NCI-H69 (cell line): ENCODE data around the gene MAD1L1.
A peak's percentile ranks its signal among the peaks of the same experiment; 100 is the strongest.

Experiments used
- DNase-seq: peaks from one replicate; lab custom pipeline; 2025; lab: John Stamatoyannopoulos, UW

The MAD1L1 gene

GRCh38 chr7:2117646-2118045 lies 115.1 kb downstream of the MAD1L1 start:
- peak; percentile 14 for DNase-seq

- DNase-seq, result peak; percentile 20
These were observed 115.7 kb downstream of the MAD1L1 start for GRCh38 chr7:2116989-2117591.

GRCh38 chr7:2116448-2116810 lies 116.3 kb downstream of the MAD1L1 start:
- DNase-seq, result no peak

- peak; percentile 39 for DNase-seq
These were observed 116.8 kb downstream of the MAD1L1 start for GRCh38 chr7:2115760-2116447.

DNA sequence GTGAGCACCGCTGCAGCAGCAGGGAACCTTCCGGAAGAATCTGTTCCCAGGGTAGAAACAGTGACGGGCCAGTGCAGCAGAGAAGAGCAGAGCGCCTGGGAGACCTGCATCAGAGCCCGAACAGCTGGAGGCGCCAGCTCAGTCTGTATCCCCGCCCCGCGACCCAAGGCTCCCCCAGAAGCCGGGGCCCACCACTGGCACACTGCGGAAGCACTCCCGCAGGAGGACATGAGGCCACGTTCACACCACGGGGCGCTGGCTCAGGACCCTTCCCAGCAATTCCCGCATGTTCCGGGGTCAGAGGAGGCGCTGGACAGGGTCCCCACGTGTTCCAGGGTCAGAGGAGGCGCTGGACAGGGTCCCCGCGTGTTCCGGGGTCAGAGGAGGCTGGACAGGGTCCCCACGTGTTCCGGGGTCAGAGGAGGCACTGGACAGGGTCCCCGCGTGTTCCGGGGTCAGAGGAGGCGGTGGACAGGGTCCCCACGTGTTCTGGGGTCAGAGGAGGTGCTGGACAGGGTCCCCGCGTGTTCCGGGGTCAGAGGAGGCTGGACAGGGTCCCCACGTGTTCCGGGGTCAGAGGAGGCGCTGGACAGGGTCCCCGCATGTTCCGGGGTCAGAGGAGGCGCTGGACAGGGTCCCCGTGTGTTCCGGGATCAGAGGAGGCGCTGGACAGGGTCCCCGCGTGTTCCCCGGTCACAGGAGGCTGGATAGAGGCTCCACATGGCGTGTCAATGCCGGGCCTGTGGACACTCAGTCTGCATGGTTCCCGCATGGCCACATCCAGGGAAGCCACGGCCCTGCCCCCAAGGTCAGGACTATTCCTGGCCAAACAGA lies 117.6 kb downstream of the MAD1L1 start:
- DNase-seq, result no peak

DNA sequence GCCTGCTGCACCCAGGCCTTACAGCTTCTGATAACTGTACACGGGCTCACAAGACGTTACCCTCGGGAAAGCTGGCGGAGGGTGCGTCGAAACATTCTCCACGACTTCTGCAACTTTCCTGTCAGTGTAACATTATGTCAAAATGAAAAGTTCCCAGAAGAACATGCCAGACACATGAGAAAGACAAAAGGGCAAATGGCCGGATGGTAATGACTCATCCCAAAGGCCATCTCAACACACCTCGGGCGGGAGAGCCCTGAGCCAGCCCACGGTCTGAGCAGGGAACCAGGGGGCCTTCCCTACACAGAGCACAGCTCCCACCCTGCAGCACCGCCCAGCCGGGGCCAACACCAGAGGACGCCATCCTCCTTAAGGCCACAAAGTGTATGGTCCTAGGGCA lies 118.7 kb downstream of the MAD1L1 start:
- DNase-seq, result no peak

- no peak for DNase-seq
These were observed 120.2 kb downstream of the MAD1L1 start for GRCh38 chr7:2112261-2113198.

DNA sequence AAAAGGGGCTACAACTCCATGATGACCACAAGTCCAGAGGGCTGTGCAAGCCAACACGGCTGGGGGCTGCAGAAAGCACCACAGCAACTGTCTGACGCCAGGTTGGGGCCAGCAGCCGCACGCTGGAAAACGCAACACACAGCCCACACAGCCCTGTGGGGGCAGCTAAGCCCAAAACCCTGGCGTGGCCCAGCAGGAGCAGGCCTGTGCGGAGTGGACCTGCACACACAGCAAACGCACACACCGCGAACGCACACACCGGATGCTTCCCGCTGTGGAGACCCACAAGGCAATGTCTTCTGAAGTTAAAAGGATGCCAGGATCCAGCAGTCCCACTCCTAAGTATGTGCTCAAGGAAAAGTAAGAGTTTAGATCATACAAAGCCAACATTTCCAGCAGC lies 121.2 kb downstream of the MAD1L1 start:
- no peak for DNase-seq

DNA sequence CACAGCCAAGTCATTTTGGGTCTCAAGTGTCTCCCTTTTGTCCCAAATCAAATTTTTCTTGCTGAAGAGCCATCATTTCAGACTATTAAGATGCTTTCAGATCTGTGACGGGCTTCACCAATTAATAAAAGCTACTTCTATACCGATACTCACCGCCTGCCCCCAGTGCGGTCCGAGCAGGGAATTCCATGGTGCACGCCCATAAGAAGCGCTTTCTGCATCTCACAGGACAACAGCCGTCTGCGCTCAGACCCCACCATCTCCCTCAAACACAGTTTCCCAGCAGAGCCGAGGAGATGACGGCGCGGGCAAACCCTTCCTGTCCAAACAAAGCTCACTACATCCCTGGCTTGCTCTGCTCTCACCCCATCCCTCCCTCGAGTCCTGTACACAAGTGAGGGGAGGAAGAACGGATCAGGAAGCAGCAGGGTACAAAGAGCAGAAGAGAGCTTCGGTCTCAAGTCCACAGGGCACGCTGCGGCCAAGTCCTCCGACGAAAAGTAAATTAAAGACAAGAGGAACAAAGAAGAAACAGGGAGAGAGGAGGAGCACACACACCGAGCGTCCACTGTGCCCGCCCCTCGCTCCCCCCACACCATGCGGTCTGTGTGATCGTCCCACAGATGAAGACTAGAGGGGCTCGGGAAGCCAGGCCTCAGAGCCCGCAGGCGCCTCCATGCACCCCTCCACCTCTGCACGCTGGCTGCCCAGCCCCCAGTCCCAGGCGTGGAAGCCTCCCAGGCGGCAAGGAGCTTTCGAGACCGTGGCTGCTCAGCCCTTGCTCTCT lies 121.9 kb downstream of the MAD1L1 start:
- DNase-seq, result no peak

DNA sequence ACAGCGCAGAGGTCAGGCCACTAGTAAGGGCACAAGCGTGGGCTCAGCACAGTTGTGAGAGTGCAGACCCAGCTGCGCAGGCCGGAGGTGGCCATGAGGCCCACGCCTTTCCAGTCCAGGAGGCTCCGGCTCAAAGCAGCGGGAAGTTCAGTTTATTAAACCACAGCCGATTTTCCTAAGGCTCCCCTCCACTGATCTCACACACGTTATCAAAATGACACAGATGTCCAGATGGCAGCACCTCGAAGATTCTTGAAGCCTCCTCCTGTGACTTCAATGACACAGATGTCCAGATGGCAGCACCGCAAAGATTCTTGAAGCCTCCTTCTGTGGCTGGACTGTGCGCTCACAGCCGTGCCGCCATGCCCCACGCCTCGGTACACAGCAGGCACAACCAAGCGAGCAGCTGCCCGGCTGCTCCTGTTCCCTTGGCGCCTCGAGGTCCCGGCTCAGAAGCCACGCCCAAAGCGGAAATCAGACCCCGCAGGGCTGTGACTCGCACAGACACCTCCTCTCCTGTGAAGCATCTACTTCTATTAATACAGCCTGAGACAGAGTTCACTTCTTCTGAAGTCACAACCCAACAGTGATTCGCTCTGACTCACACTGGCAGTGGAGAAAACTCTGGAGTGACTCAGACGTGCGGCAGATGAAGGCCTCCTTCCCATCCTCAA lies 122.7 kb downstream of the MAD1L1 start:
- peak; percentile 77 for DNase-seq

DNA sequence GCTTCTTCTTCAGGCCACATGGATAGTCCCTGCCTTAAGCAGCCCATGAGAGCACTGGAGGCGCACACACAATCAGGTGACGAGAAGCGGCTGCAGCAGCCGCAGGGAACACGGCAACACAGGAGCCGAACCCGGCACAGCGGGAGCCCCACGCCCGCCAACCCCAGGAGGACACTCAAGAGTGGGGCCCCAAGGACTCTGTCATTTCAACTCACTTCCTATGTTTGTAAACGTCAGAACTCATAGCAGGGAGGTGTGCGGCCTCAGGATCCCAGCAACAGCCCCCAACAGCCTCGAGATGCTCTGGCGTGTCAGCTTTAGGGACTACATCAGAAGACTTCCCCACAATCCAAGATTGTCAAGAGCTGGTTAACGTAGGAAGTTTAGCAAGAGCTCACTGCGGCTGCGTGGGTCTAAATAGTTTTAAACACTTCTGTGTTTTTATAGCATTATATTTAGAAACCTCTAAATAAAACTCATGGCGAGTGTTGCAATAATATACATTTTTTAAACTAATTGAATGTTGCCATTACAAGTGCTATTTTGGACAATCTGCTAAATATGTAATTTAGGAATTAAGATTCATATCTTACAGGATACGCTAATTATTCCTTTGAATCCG lies 123.4 kb downstream of the MAD1L1 start:
- DNase-seq, result no peak

- DNase-seq, result peak; percentile 95
These were observed 124.1 kb downstream of the MAD1L1 start for GRCh38 chr7:2108501-2109250.

DNA sequence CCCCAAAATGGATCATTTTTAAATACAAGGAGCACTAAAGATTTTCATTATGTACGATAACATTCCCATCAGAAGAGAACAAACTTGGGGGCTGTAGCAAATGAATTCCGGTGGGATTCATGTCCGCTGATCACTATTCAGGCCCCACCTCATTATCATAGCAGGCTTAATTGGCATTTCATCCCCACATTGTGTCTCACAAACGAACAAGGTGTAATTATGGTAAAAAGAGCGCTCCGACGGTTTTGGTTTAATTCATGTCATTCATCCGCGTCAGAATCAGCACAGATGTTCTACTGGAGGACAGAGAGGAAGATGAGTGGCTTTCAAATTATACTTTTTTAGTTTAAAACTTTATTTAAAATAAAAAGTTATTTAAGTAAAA lies 124.7 kb downstream of the MAD1L1 start:
- DNase-seq, result peak; percentile 95

DNA sequence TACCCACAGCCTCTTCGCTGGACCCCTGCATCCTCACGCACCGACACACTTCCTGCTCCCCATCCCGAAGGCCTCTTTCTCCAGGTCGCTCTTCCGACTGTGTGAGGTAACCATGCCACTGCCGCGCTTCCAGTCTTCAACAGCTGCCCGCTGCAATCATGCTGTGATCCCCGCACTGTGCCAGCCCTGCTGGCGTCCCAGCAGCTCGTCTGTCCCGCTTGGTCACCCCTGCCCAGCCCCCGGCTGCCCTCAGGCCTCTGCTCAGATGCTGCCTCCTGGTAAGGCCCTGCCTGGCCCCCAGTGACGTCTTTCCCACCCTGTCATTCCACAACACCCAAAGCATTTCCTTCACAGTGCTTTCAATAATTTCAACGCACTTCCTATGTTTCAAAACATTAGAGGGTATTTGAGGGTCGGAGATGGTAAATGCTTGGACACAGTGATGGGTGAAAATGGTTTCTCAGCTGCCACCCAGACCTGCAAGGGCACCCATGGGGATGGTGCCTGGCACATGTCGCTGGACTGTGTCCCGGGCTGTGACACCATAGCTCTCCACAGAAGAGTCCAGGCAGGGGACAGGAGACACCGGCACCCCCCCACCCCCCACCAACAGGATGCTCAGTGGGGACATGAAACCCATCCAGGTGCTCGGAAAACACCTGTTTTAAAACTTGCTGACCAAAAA lies 125.2 kb downstream of the MAD1L1 start:
- peak; percentile 86 for DNase-seq

DNA sequence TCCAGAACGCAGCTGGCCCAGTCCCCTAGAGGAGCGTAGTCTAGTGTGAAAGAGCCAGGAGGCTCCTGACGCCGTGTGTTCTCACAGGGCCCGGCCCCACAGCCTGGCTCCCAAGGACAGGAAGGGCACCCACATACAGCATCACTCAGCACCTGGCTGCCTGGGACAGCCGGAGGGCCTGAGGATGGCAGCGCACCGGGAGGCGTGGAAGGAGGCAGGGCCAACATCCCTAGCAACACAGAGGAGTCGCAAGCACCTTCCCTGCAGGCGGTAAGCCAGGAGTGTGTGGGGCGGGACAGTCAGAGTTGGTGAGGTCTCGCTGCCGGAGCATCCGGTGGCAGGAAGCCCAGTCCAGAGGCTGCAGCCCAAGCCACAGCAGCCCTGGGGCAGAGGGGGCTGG lies 125.8 kb downstream of the MAD1L1 start:
- peak; percentile 90 for DNase-seq

DNA sequence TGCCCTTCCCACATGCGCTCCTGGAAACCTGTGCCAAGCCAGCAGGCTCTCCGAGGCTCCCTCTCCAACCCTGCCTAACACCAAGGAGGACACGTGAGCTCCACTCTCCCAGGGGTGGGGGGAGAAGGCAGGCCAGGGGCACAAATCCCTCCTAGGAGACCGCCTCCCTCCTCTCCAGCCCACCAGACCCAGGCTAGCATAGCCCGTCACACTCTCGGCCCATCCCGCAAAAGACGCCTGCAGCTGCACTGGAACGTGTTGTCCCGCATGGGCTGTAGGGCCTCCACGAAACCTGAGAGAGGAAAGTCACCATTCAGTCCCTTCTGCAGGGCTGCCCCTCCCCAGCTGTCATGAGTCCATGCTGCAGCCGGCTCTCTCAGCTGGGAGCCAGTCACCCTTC lies 126.3 kb downstream of the MAD1L1 start:
- peak; percentile 44 for DNase-seq

DNA sequence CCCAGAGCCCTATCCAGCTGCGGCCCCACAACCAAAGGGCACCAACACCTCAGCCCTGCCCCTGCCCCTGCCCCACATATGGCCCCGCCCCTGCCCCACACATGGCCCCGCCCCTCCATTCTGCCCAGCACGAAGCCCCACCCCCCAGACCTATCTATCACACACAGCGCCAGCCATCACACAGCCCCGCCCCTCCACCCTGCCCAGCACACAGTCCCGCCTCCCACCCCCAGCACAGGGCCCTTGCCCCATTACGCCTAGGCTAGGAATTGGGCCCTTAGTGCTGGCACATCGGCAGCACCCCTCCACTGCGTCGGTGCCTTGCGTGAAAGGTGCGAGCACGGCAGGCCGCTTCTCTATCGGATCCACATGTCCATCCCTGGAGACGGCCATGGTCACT lies 126.8 kb downstream of the MAD1L1 start:
- peak; percentile 51 for DNase-seq

GRCh38 chr7:2105280-2105679 lies 127.5 kb downstream of the MAD1L1 start:
- DNase-seq, result peak; percentile 11

DNA sequence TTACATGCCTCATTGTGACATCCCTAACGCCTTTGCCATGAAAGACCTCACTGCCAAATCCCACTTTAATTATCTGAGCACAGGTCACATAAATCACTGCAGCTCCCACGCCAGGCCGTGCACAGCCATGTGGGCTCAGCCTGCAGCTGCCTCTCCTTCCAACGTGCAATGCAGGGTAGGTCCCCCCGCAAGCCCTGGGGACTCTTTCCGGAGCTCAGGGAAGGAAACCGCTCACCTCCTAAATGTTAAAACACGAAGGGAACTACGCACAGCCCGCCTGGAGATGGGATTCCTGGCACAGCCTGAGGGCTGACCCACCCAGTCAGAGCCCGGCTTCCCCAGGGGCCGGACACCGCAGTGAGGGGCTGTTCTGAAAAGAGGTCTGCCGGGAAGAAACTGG lies 128.0 kb downstream of the MAD1L1 start:
- DNase-seq, result peak; percentile 49
